ENCODE measurements around the gene SCN5A. TPM values are rescaled to one million over a fixed set of nuclear protein-coding genes. Genes with fewer than 3 reads are reported as not detected.

The SCN5A gene
- total and polyA plus RNA-seq, 8 donors: 0.09 to 0.97 (median 0.83) TPM

GRCh38 chr3:38555149-38555840 lies 94.2 kb downstream of the SCN5A start:
- intact Hi-C loops (cut with DNase I): no loop called here
- Histone ChIP-seq H3K36me3 (no peaks in the 10 kb centered on the region), H3K9me3 (peaks cover 0 to 5% of the 10 kb centered on the region in 2 donors), H3K27me3 (no peaks in the 10 kb centered on the region), H3K27ac (no peak overlapping the region), H3K4me1 (no peaks in the 10 kb centered on the region), H3K4me3 (no peak overlapping the region)
- no peak for DNase-seq
- TF ChIP-seq, protein P1, sequence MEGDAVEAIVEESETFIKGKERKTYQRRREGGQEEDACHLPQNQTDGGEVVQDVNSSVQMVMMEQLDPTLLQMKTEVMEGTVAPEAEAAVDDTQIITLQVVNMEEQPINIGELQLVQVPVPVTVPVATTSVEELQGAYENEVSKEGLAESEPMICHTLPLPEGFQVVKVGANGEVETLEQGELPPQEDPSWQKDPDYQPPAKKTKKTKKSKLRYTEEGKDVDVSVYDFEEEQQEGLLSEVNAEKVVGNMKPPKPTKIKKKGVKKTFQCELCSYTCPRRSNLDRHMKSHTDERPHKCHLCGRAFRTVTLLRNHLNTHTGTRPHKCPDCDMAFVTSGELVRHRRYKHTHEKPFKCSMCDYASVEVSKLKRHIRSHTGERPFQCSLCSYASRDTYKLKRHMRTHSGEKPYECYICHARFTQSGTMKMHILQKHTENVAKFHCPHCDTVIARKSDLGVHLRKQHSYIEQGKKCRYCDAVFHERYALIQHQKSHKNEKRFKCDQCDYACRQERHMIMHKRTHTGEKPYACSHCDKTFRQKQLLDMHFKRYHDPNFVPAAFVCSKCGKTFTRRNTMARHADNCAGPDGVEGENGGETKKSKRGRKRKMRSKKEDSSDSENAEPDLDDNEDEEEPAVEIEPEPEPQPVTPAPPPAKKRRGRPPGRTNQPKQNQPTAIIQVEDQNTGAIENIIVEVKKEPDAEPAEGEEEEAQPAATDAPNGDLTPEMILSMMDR (IDR thresholded peaks at IDR 0.05): no peak
- ATAC-seq: no peak

DNA sequence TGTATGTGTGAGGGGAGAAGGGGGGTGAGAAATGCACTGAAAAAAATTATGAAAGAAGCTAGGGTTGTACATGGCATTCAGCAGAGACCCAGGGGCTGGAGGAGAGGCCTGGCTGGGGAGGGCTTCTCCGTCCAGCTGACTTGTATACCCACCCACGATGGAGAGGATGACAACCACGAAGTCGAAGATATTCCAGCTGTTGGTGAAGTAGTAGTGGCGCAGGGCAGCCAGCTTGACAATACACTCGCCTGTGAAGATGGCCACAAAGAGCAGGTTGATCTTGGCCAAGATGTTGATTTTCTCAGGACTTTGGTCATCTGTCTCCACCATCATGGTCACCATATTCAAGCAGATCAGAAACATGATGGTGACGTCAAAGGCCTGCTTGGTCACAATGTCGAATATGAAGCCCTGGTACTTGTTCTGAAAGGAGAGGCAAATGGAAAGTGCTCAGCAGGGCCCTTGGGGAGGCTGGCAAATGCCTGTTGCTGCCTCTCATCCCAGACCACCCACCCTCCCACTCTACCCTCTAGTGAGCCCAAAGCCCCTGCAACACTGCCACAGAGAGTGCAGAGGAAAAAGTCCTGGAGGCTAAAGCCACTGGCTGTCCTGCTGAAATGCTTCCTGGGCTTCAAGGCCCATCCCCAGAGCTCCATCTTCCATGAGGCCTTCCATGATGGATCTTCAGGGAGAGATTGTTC lies 95.2 kb downstream of the SCN5A start:
- TF ChIP-seq, protein P1 (IDR thresholded peaks at IDR 0.05): no peak
- no peak overlapping the region for H3K4me3 ChIP-seq
- no peak for DNase-seq
- intact Hi-C loops (cut with DNase I): no loop called here
- peaks cover 0 to 5% of the 10 kb centered on the region in 2 donors for H3K9me3 ChIP-seq
- H3K36me3 ChIP-seq: no peaks in the 10 kb centered on the region
- H3K27me3 ChIP-seq: no peaks in the 10 kb centered on the region
- no peak for ATAC-seq
- no peak overlapping the region for H3K27ac ChIP-seq
- no peaks in the 10 kb centered on the region for H3K4me1 ChIP-seq

DNA sequence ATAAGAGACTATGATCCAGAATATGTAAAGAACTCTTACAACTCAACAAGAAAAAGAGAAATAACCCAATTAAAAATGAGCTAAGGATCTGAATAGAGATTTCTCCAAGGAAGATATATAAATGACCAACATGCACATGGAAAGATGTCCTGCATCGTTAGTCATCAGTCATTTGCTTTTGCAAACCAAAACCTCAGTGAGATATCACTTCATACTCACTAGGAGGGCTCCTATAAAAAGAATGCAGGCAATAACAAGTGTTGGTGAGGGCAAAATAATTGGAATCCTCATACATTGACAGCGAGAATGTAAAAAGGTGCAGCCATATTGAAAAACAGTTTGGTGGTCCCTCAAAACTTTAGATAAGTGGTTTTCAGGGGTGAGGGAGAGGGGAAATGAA lies 96.4 kb downstream of the SCN5A start:
- Histone ChIP-seq H3K27ac (no peak overlapping the region), H3K4me3 (no peak overlapping the region), H3K9me3 (peaks cover 0 to 5% of the 10 kb centered on the region in 2 donors), H3K4me1 (no peaks in the 10 kb centered on the region), H3K36me3 (no peaks in the 10 kb centered on the region), H3K27me3 (no peaks in the 10 kb centered on the region)
- ATAC-seq (no peak), DNase-seq (no peak)
- TF ChIP-seq, protein P1 (IDR thresholded peaks at IDR 0.05): no peak
- intact Hi-C loops (cut with DNase I): no loop called here

- Histone ChIP-seq H3K27me3 (no peaks in the 10 kb centered on the region), H3K9me3 (peaks cover 0 to 5% of the 10 kb centered on the region in 2 donors), H3K4me1 (no peaks in the 10 kb centered on the region), H3K4me3 (no peak overlapping the region), H3K36me3 (no peaks in the 10 kb centered on the region), H3K27ac (no peak overlapping the region)
- intact Hi-C loops (cut with DNase I): no loop called here
- TF ChIP-seq, protein P1 (IDR thresholded peaks at IDR 0.05): no peak
- ATAC-seq: no peak
- no peak for DNase-seq
These were observed 97.1 kb downstream of the SCN5A start for GRCh38 chr3:38552364-38552763.

DNA sequence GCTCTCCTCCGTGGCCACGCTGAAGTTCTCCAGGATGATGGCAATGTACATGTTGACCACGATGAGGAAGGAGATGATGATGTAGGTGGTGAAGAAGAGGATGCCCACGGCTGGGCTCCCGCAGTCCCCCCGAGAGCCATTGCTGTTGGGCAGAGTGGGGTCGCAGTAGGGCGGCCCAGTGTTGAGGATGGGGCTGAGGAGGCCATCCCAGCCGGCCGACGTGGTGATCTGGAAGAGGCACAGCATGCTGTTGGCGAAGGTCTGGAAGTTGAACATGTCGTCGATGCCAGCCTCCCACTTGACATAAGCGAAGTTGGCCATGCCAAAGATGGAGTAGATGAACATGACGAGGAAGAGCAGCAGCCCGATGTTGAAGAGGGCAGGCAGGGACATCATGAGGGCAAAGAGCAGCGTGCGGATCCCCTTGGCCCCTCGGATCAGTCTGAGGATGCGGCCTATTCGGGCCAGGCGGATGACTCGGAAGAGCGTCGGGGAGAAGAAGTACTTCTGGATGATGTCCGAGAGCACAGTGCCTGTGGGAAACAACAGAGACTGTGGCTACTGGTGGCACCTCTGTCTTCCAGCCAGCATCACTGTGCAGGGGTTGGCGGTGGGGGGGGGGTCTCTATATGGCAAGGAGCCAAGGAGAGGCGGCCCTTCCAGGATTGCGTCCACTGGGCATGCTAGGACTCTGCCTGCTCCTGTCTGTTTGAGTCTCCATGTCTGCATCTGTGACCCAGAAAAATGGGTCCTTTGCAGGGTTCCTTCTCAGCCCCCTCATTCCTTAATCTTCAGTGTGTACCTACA lies 98.3 kb downstream of the SCN5A start:
- intact Hi-C loops (cut with DNase I): no loop called here
- TF ChIP-seq, protein P1 (IDR thresholded peaks at IDR 0.05): no peak
- no peak overlapping the region for H3K4me3 ChIP-seq
- no peaks in the 10 kb centered on the region for H3K36me3 ChIP-seq
- H3K4me1 ChIP-seq: no peaks in the 10 kb centered on the region
- H3K27me3 ChIP-seq: no peaks in the 10 kb centered on the region
- peaks cover 0 to 5% of the 10 kb centered on the region in 2 donors for H3K9me3 ChIP-seq
- DNase-seq: no peak
- no peak for ATAC-seq
- H3K27ac ChIP-seq: no peak overlapping the region

Measured in left lung (tissue), 10 donors.